Transverse colon (tissue), 4 donors: ENCODE results near the gene FMO3.

Experiments
- EP300 ChIP-seq: sonication (generic); formaldehyde crosslinking; IDR thresholded peaks from one replicate; pipeline ENCODE4 v1.6.1; 2017; ENCODE audit warnings: antibody characterized with exemption, low read depth
- POLR2A ChIP-seq: fragments of 450-650 bp; IDR thresholded peaks from one replicate; pipeline ENCODE4 v1.6.1; 2016; ENCODE audit warnings: antibody characterized with exemption, mild to moderate bottlenecking, moderate library complexity
- POLR2AphosphoS5 ChIP-seq, 3 donors: sonication (generic); formaldehyde crosslinking; IDR thresholded peaks; one replicate each; pipeline ENCODE4 v1.6.1; 2016; ENCODE audit warnings: antibody characterized with exemption in 3 of 3
- TF ChIP-seq, protein P1 (sequence below), 5 experiments: fragments of 200-600 bp in 3 of 5; fragments of 450-650 bp in 2 of 5; sonication (generic) in 3 of 5; IDR thresholded peaks; 1 replicate in 2 of 5; 2 replicates in 3 of 5; pipeline ENCODE4 v1.5.1; 2016 to 2017; ENCODE audit warnings: antibody characterized with exemption in 5 of 5, inconsistent platforms in 3 of 5, mild to moderate bottlenecking in 2 of 5, moderate library complexity in 1 of 5

DNA sequence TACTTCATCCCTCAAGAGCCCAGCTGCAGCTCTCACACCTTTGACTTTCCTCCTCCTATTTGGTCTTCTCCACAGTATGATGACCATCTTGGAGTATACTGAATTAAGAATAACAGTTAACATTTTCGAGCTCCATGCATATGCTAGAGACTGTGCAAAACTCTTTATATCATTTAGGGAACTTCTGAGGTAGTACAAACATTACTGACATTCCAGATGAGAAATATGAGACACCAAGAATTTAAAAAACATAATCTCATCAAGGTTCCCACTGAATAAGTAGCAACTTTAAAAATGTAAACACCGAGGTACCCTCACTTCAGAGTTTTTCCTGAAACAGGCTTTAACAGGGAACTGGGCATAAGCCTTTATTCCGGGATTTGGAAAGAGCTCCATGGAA, 22.7 kb downstream of the FMO3 start:
- TF ChIP-seq POLR2A (no peak), EP300 (no peak), POLR2AphosphoS5 (IDR thresholded peaks at IDR 0.05) (no peak)
- TF ChIP-seq, protein P1, sequence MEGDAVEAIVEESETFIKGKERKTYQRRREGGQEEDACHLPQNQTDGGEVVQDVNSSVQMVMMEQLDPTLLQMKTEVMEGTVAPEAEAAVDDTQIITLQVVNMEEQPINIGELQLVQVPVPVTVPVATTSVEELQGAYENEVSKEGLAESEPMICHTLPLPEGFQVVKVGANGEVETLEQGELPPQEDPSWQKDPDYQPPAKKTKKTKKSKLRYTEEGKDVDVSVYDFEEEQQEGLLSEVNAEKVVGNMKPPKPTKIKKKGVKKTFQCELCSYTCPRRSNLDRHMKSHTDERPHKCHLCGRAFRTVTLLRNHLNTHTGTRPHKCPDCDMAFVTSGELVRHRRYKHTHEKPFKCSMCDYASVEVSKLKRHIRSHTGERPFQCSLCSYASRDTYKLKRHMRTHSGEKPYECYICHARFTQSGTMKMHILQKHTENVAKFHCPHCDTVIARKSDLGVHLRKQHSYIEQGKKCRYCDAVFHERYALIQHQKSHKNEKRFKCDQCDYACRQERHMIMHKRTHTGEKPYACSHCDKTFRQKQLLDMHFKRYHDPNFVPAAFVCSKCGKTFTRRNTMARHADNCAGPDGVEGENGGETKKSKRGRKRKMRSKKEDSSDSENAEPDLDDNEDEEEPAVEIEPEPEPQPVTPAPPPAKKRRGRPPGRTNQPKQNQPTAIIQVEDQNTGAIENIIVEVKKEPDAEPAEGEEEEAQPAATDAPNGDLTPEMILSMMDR (IDR thresholded peaks at IDR 0.05), result no peak
